A673 (cell line): ENCODE measurements around the gene FBXL17. TPM values are rescaled to one million over a fixed set of nuclear protein-coding genes. Genes with fewer than 3 reads are reported as not detected.

Source experiments
- BruUV-seq: library from RNA; stranded (reverse); fragments of 400-500 nt; replicated peaks from 2 replicates; lab custom pipeline; 2021; lab: Mats Ljungman, UMichigan
- CTCF ChIA-PET: fragments of 300-600 bp; sonication (Branson Sonifier 250); formaldehyde crosslinking; loops from one replicate; lab custom pipeline; 2022; ENCODE audit warnings: antibody characterized with exemption; lab: Charles Lee
- POLR2A ChIA-PET: fragments of 300-600 bp; sonication (Branson Sonifier 250); formaldehyde crosslinking; loops from one replicate; lab custom pipeline; 2022; ENCODE audit warnings: antibody characterized with exemption; ENCODE audit not compliant: low non-redundant PET; lab: Charles Lee
- DNase-seq: peaks from one replicate; pipeline ENCODE4 v3.0.0-alpha.2; 2015; ENCODE audit warnings: low spot score
- H3K27ac ChIP-seq: fragments of 200-600 bp; sonication (generic); 2 replicates; pipeline ENCODE4 v1.5.1; 2016; ENCODE audit warnings: mixed run types, low read depth, mild to moderate bottlenecking, mixed read lengths, antibody characterized with exemption, low read length; ENCODE audit not compliant: poor library complexity, severe bottlenecking
- H3K27me3 ChIP-seq: fragments of 200-600 bp; sonication (generic); replicated peaks from 2 replicates; pipeline ENCODE4 v1.6.1; 2017; ENCODE audit warnings: mixed run types, low read depth, mild to moderate bottlenecking, mixed read lengths, antibody characterized with exemption, low read length; ENCODE audit not compliant: insufficient read depth, poor library complexity
- H3K36me3 ChIP-seq: fragments of 200-600 bp; sonication (generic); 2 replicates; pipeline ENCODE4 v1.6.1; 2016; ENCODE audit warnings: mixed run types, mild to moderate bottlenecking, mixed read lengths, antibody characterized with exemption, low read length; ENCODE audit not compliant: insufficient read depth, poor library complexity, severe bottlenecking
- H3K4me1 ChIP-seq: fragments of 200-600 bp; sonication (generic); 2 replicates; pipeline ENCODE4 v1.6.1; 2017; ENCODE audit warnings: mixed run types, mild to moderate bottlenecking, mixed read lengths, antibody characterized with exemption, low read length; ENCODE audit not compliant: insufficient read depth, poor library complexity, severe bottlenecking
- H3K4me3 ChIP-seq: fragments of 200-600 bp; sonication (generic); 2 replicates; pipeline ENCODE4 v1.5.1; 2016; ENCODE audit warnings: low read depth, mixed run types, mild to moderate bottlenecking, mixed read lengths, low read length; ENCODE audit not compliant: poor library complexity, severe bottlenecking
- H3K9me3 ChIP-seq: fragments of 200-600 bp; sonication (generic); 2 replicates; pipeline ENCODE4 v1.6.1; 2016; ENCODE audit warnings: mixed run types, low read depth, mild to moderate bottlenecking, mixed read lengths, antibody characterized with exemption, low read length; ENCODE audit not compliant: poor library complexity, severe bottlenecking
- CTCF ChIP-seq: fragments of 300-800, 200-600 bp; sonication (generic); conservative IDR thresholded peaks from 2 replicates; pipeline ENCODE4 v1.5.1; 2017; ENCODE audit warnings: low read depth, mild to moderate bottlenecking, antibody characterized with exemption, low read length, moderate library complexity, mixed read lengths
- EZH2 ChIP-seq: fragments of 200-600 bp; sonication (generic); IDR thresholded peaks from 2 replicates; pipeline ENCODE4 v1.6.1; 2017; ENCODE audit warnings: borderline replicate concordance, low read depth, mild to moderate bottlenecking, mixed read lengths, antibody characterized with exemption, low read length; ENCODE audit not compliant: poor library complexity, severe bottlenecking
- intact Hi-C: fragments of 100-400 bp; cut with micrococcal nuclease; formaldehyde crosslinking; loops from one replicate; pipeline ENCODE4 v1.10.0; 2022; ENCODE audit not compliant: unreplicated experiment
- total RNA-seq: library from RNA; stranded (reverse); gene quantifications from 2 replicates; pipeline ENCODE4 v1.2.3, GENCODE V29; 2021

Gene FBXL17
- total RNA-seq, 1 experiment from 2014 or later: 5.7 TPM

- no peak overlapping the region for H3K27ac ChIP-seq
- H3K4me1 ChIP-seq: no peaks in the 10 kb centered on the region
- H3K9me3 ChIP-seq: no peaks in the 10 kb centered on the region
- CTCF ChIA-PET: no interaction called here
- H3K36me3 ChIP-seq: no peaks in the 10 kb centered on the region
- no peaks in the 10 kb centered on the region for H3K27me3 ChIP-seq
- no TSS peak for BruUV-seq
- intact Hi-C loops: no loop called here
- TF ChIP-seq CTCF (no peak), EZH2 (no peak)
- POLR2A ChIA-PET: no interaction called here
- no peak overlapping the region for H3K4me3 ChIP-seq
- DNase-seq: peak; percentile 49
Measured at GRCh38 chr5:107893642-107894041, 488.3 kb downstream of the FBXL17 start.

GRCh38 chr5:107889387-107889786 is 492.5 kb downstream of the FBXL17 start:
- Histone ChIP-seq H3K4me3 (no peak overlapping the region), H3K27ac (no peak overlapping the region), H3K9me3 (no peaks in the 10 kb centered on the region), H3K4me1 (no peaks in the 10 kb centered on the region), H3K36me3 (no peaks in the 10 kb centered on the region), H3K27me3 (no peaks in the 10 kb centered on the region)
- intact Hi-C loops: no loop called here
- no TSS peak for BruUV-seq
- DNase-seq: no peak
- POLR2A ChIA-PET: no interaction called here
- TF ChIP-seq CTCF (no peak), EZH2 (no peak)
- CTCF ChIA-PET: no interaction called here

GRCh38 chr5:107888541-107888940 is 493.4 kb downstream of the FBXL17 start:
- DNase-seq: no peak
- intact Hi-C loops: no loop called here
- H3K27ac ChIP-seq: no peak overlapping the region
- TF ChIP-seq CTCF (no peak), EZH2 (no peak)
- no peaks in the 10 kb centered on the region for H3K4me1 ChIP-seq
- H3K9me3 ChIP-seq: no peaks in the 10 kb centered on the region
- ChIA-PET POLR2A (no interaction called here), CTCF (no interaction called here)
- H3K36me3 ChIP-seq: no peaks in the 10 kb centered on the region
- H3K27me3 ChIP-seq: no peaks in the 10 kb centered on the region
- no peak overlapping the region for H3K4me3 ChIP-seq
- BruUV-seq: no TSS peak
